Caco-2 (cell line): Measurements from ENCODE around the gene ARL14EPL. TPM values are rescaled to one million over a fixed set of nuclear protein-coding genes. Genes with fewer than 3 reads are reported as not detected.

Experiments used
- BruUV-seq: library from RNA; stranded (reverse); fragments of 400-500 nt; replicated peaks from 2 replicates; lab custom pipeline; 2021; lab: Mats Ljungman, UMichigan
- CTCF ChIA-PET: fragments of 300-600 bp; sonication (Branson Sonifier 250); formaldehyde crosslinking; loops from one replicate; lab custom pipeline; 2022; ENCODE audit warnings: antibody characterized with exemption; lab: Charles Lee
- POLR2A ChIA-PET: fragments of 300-600 bp; sonication (Branson Sonifier 250); formaldehyde crosslinking; loops from one replicate; lab custom pipeline; 2022; ENCODE audit warnings: antibody characterized with exemption; lab: Charles Lee
- DNase-seq, 2 experiments: peaks; one replicate each; pipeline versions ENCODE4 v3.0.0 to v3.0.0-alpha.2; 2020 to 2022
- H3K27me3 ChIP-seq: replicated peaks from 2 replicates; pipeline ENCODE4 v1.6.0; 2011; ENCODE audit warnings: low read length; ENCODE audit not compliant: control insufficient read depth, insufficient read depth
- H3K36me3 ChIP-seq: 2 replicates; pipeline ENCODE4 v1.5.1; 2011; ENCODE audit warnings: low read length; ENCODE audit not compliant: control insufficient read depth, insufficient read depth
- H3K4me1 ChIP-seq: fragments of 250-450 bp; sonication (Bioruptor Pico); 2 replicates; pipeline ENCODE4 v1.5.1; 2020; ENCODE audit warnings: mild to moderate bottlenecking
- H3K4me3 ChIP-seq: 2 replicates; pipeline ENCODE4 v1.5.1; 2011; ENCODE audit warnings: low read depth, mild to moderate bottlenecking, control low read depth, low read length
- H3K9me3 ChIP-seq: fragments of 250-450 bp; sonication (Bioruptor Pico); 2 replicates; pipeline ENCODE4 v1.5.1; 2020; ENCODE audit warnings: mild to moderate bottlenecking, moderate library complexity
- H3K27ac Mint-ChIP-seq: one replicate; pipeline ENCODE4 v1.8.0; 2022; ENCODE audit warnings: mixed read lengths; ENCODE audit not compliant: unreplicated experiment
- H3K27me3 Mint-ChIP-seq: one replicate; pipeline ENCODE4 v1.8.0; 2022; ENCODE audit warnings: mixed read lengths; ENCODE audit not compliant: insufficient read depth, unreplicated experiment
- H3K36me3 Mint-ChIP-seq: one replicate; pipeline ENCODE4 v1.8.0; 2022; ENCODE audit warnings: mild to moderate bottlenecking, mixed read lengths; ENCODE audit not compliant: insufficient read depth, unreplicated experiment
- H3K4me1 Mint-ChIP-seq: one replicate; pipeline ENCODE4 v1.8.0; 2022; ENCODE audit warnings: low read depth, mixed read lengths; ENCODE audit not compliant: unreplicated experiment
- H3K4me3 Mint-ChIP-seq: one replicate; pipeline ENCODE4 v1.8.0; 2022; ENCODE audit warnings: mild to moderate bottlenecking, moderate library complexity, mixed read lengths; ENCODE audit not compliant: unreplicated experiment
- H3K9me3 Mint-ChIP-seq: one replicate; pipeline ENCODE4 v1.8.0; 2022; ENCODE audit warnings: mixed read lengths; ENCODE audit not compliant: unreplicated experiment
- CTCF ChIP-seq, 2 experiments: fragments of 200-600 bp in 1 of 2; IDR thresholded peaks; 1 replicate in 1 of 2; 2 replicates in 1 of 2; pipeline versions ENCODE4 v1.5.1 to v1.8.0; 2011 to 2022; ENCODE audit warnings: antibody characterized with exemption in 1 of 2, control low read depth in 1 of 2, inconsistent platforms in 1 of 2, low read depth in 1 of 2, low read length in 1 of 2, mild to moderate bottlenecking in 1 of 2, moderate library complexity in 1 of 2; ENCODE audit not compliant: insufficient read depth in 1 of 2, severe bottlenecking in 1 of 2, unreplicated experiment in 1 of 2
- intact Hi-C: fragments of 100-400 bp; cut with micrococcal nuclease; formaldehyde crosslinking; loops from one replicate; pipeline ENCODE4 v1.10.0; 2022; ENCODE audit not compliant: unreplicated experiment
- total RNA-seq: library from RNA; stranded (reverse); gene quantifications from 2 replicates; pipeline ENCODE4 v1.2.3, GENCODE V29; 2022

ARL14EPL gene
- total RNA-seq, 1 experiment from 2014 or later = not detected

- H3K4me1 Mint-ChIP-seq = peaks cover 6% of the 10 kb centered on the region
- H3K4me3 Mint-ChIP-seq = no peak overlapping the region
- Histone ChIP-seq H3K27me3 (peaks cover 2% of the 10 kb centered on the region; the same call in 1 of the 2 replicates), H3K4me3 (no peak overlapping the region), H3K36me3 (no peaks in the 10 kb centered on the region), H3K9me3 (no peaks in the 10 kb centered on the region), H3K4me1 (no peaks in the 10 kb centered on the region)
- no peak for DNase-seq
- no peak for TF ChIP-seq CTCF (IDR thresholded peaks at IDR 0.05; ENCODE audit: insufficient read depth in 1 of 2, low read depth in 1 of 2, low read length in 1 of 2, severe bottlenecking in 1 of 2, unreplicated experiment in 1 of 2)
- no TSS peak for BruUV-seq
- ChIA-PET POLR2A (no interaction called here), CTCF (no interaction called here)
- intact Hi-C loops = no loop called here
- H3K9me3 Mint-ChIP-seq = no peaks in the 10 kb centered on the region
- peaks cover 11% of the 10 kb centered on the region for H3K27me3 Mint-ChIP-seq
- H3K36me3 Mint-ChIP-seq = no peaks in the 10 kb centered on the region
- no peak overlapping the region for H3K27ac Mint-ChIP-seq
Measured at GRCh38 chr5:116071211-116071610, 38.9 kb downstream of the ARL14EPL start.

GRCh38 chr5:116075191-116075831 is 43.0 kb downstream of the ARL14EPL start:
- Mint-ChIP-seq H3K9me3 (no peaks in the 10 kb centered on the region), H3K4me3 (no peak overlapping the region), H3K27me3 (no peaks in the 10 kb centered on the region), H3K36me3 (no peaks in the 10 kb centered on the region), H3K27ac (no peak overlapping the region), H3K4me1 (peaks cover 6% of the 10 kb centered on the region)
- Histone ChIP-seq H3K4me3 (no peak overlapping the region), H3K9me3 (no peaks in the 10 kb centered on the region), H3K27me3 (no peaks in the 10 kb centered on the region; the same call in 1 of the 2 replicates), H3K4me1 (no peaks in the 10 kb centered on the region), H3K36me3 (no peaks in the 10 kb centered on the region)
- ChIA-PET POLR2A (no interaction called here), CTCF (no interaction called here)
- BruUV-seq = no TSS peak
- intact Hi-C loops = no loop called here
- DNase-seq = no peak
- no peak for TF ChIP-seq CTCF (IDR thresholded peaks at IDR 0.05; ENCODE audit: insufficient read depth in 1 of 2, low read depth in 1 of 2, low read length in 1 of 2, severe bottlenecking in 1 of 2, unreplicated experiment in 1 of 2)

- no peaks in the 10 kb centered on the region for H3K27me3 ChIP-seq
Measured at GRCh38 chr5:116076496-116076895, 44.2 kb downstream of the ARL14EPL start.

More at GRCh38 chr5:116076496-116076895, 44.2 kb downstream of the ARL14EPL start:
- DNase-seq = no peak
- TF ChIP-seq CTCF (IDR thresholded peaks at IDR 0.05; ENCODE audit: insufficient read depth in 1 of 2, low read depth in 1 of 2, low read length in 1 of 2, severe bottlenecking in 1 of 2, unreplicated experiment in 1 of 2) = no peak
- H3K4me3 ChIP-seq = no peak overlapping the region
- BruUV-seq = no TSS peak
- ChIA-PET POLR2A (no interaction called here), CTCF (no interaction called here)
- intact Hi-C loops = no loop called here
- Mint-ChIP-seq H3K36me3 (no peaks in the 10 kb centered on the region), H3K4me1 (peaks cover 6% of the 10 kb centered on the region), H3K27me3 (no peaks in the 10 kb centered on the region), H3K4me3 (no peak overlapping the region), H3K9me3 (no peaks in the 10 kb centered on the region), H3K27ac (no peak overlapping the region)
- no peaks in the 10 kb centered on the region for H3K9me3 ChIP-seq
- H3K36me3 ChIP-seq = no peaks in the 10 kb centered on the region
- no peaks in the 10 kb centered on the region for H3K4me1 ChIP-seq
